HG03139 (cell line): Measurements from ENCODE around the gene SMAD2.
A peak's percentile ranks its signal among the peaks of the same experiment; 100 is the strongest.

Source experiments
- ATAC-seq: cut with Tn5 transposase; IDR thresholded peaks from one replicate; pipeline ENCODE4 v1.9.1; 2021; ENCODE audit not compliant: unreplicated experiment

The SMAD2 gene

DNA sequence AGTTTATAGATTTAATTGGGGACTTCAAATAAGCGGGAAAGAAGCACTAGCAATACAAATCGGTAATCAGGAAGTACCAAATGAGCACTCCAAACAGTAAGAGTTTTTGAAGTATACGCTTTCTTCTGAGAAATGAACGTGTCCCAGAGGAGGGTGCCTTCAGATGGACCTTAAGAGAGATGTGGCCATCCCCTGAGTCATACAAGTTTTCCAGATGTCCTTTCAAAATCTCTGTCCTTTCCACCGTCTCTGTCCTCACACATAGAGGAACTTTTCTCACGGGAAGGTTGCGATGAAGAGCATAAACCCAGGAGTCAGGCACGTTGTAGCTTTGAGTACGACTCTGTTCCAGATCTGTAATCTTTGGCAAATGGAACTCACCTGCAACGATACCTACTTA lies 1.7 kb upstream of the SMAD2 start:
- ATAC-seq, result no peak

DNA sequence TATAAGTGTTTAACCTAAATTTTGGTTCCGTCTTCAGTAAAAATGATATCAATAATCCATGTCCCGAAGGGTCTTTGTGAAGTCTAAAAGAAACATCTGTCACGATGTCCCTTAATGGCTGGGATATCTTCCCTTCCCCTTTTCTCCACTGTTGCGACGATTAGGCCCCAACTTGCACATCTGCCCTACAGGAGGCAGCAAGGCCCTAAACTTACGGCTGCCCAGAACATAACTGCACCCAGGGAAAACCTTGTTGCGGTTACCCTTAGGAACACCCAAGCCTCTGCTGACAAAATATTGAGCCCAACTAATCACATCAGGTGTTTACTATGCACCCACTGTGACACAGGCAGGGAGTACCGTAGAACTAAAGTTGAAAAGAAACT lies 1.3 kb upstream of the SMAD2 start:
- no peak for ATAC-seq

- ATAC-seq, result peak; percentile 69
These were observed 665 bp upstream of the SMAD2 start for GRCh38 chr18:47930931-47931717.

DNA sequence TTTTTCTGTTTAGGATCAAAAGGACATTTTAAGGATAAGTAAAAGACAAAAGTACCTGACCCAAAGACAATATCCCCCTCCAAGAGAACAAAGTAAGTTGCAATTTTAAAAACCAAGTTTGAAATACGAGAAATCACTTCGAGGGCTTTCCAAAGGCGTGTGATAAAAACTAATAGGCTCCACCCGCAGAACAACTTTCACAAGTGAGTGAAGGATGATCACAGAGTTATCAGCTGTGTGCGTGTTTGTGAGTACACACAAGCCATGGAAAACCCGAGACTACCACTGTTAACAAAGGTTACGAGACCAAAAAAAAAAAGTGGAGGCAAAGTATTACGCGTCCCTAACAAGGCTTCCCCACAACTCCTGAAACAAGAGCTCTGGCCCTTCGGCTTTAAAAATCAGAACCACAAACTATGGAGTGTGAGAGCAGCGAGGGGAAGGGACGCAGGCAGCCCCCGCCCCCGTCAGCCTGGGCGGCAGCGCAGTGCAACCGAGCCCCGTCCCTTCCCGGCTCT lies 719 bp downstream of the SMAD2 start:
- no peak for ATAC-seq

DNA sequence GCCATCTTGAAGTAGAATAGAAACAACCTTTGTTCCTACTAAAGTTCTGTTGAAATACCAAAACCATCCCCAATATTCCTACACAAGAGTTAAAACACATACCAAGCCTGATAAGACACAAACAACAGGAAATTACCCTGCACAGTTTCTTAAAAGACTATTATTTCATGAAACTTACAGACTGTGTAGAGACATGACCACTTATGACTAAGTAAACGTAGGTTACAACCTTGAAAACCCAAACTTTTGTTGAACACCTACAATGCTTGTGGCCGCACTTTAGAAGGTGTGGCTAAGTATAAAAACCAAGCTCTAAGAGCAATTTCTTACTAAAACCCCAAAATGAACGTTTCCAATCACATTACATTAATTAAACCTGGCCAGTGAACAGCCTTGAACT lies 2.0 kb downstream of the SMAD2 start:
- no peak for ATAC-seq

GRCh38 chr18:47926101-47926850 lies 4.2 kb downstream of the SMAD2 start:
- no peak for ATAC-seq

DNA sequence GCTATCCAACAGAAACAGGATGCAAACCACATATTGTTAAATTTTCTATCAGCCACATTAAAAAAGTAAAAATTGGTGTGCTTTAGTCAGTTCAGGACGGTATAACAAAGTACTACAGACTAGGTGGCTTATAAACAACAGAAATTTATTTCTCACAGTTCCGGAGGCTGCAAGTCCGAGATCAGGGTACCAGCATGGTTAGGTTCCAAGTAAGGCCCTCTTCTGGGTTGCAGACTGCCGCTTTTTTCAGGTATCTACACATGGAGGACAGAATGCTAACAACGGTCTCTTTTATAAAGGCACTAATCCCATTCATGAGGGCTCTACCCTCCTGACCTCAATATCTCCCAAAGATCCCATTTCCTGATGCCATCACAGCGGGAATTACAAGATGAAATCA lies 10.5 kb downstream of the SMAD2 start:
- ATAC-seq, result no peak

GRCh38 chr18:47917923-47918610 lies 12.4 kb downstream of the SMAD2 start:
- ATAC-seq, result no peak

- ATAC-seq, result no peak
These were observed 14.5 kb downstream of the SMAD2 start for GRCh38 chr18:47915930-47916329.

GRCh38 chr18:47915229-47915628 lies 15.2 kb downstream of the SMAD2 start:
- ATAC-seq, result no peak

DNA sequence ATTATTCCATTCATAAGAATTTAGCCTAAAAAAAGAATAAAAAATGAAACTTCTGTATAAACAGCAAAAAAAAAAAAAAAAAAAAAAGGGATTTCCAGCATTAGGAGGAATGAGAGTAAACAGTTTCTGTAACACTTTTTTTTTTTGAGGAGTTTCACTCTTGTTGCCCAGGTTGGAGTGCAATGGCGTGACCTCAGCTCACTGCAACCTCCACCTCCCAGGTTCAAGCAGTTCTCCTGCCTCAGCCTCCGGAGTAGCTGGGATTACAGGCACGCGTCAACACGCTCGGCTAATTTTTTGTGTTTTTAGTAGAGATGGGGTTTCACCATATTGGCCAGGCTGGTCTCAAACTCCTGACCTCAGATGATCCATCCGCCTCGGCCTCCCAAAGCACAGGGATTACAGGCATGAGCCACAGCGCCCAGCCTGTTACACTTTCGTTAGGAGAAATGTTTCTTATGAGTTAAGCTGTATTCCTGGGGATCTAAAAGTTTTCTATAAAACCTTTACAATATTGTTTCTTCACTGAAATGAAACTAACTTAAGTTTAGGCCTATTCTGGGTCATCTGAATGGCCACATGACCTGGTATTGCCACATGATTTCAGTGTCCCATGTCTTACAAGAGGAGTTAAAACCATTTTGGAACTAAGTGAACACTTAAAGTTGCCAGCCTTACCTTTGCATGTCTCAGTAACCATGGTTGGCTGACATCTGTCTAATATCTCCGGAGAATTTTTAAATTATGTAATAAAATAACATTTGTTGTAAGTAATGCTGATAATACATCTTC lies 17.5 kb downstream of the SMAD2 start:
- ATAC-seq, result no peak

DNA sequence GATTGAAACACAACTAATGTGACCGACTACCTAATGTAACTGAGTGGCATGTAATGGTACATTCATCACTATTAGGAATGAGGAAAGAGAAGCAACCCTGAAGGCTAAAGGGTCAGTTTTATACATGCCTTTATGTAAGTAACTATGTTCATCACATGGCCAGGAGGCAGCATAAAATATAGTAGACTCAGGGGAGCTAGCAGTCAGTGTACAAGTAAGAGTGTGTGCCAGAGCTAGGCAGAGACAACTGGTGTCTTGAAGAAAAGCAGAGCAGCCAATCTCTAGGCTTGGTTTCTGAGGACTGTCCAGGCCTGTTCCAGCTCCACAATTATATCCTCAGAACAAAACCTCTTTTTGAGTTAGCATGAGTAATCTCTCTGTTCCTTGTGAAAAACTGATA lies 18.1 kb downstream of the SMAD2 start:
- ATAC-seq, result no peak

DNA sequence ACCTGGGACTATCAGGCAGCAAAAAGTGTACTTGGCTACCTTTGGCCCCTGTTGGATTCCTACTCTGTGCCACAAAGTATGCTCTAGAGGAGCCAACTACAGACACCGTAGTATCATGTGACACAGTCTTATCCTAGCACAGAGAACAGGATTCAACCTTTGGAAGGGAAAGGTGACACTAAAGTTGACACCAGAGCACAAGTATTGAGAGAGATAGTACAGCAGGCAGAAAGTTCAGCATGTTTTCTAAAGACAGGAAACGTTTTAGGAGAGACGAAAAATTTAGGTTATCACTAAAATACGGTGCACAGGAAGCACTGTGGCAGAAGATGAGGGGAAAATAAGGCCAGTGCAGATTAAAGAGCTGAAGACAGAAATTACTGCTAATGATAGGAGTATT lies 18.6 kb downstream of the SMAD2 start:
- no peak for ATAC-seq

- no peak for ATAC-seq
These were observed 21.0 kb downstream of the SMAD2 start for GRCh38 chr18:47909484-47909883.

GRCh38 chr18:47908592-47908991 lies 21.9 kb downstream of the SMAD2 start:
- no peak for ATAC-seq

GRCh38 chr18:47906408-47906807 lies 24.1 kb downstream of the SMAD2 start:
- no peak for ATAC-seq

DNA sequence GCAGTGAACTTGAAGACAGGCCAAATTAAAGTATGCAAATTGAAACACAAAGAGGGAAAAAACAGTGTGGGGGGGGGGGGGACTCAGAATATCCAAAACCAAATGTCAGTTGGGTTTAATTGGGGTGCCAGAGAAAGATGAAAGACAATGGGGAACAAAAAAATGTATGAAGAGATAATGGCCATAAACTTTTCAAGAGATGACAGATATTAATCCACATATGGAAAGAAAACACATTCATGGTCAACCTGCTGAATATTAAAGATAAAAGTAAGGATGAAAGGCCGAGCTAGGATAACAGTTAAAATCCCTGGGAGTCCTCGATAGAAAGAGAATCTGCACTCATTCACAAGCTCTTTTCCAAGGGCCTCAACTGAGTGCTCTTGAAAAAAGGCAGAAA lies 26.6 kb downstream of the SMAD2 start:
- ATAC-seq, result no peak

DNA sequence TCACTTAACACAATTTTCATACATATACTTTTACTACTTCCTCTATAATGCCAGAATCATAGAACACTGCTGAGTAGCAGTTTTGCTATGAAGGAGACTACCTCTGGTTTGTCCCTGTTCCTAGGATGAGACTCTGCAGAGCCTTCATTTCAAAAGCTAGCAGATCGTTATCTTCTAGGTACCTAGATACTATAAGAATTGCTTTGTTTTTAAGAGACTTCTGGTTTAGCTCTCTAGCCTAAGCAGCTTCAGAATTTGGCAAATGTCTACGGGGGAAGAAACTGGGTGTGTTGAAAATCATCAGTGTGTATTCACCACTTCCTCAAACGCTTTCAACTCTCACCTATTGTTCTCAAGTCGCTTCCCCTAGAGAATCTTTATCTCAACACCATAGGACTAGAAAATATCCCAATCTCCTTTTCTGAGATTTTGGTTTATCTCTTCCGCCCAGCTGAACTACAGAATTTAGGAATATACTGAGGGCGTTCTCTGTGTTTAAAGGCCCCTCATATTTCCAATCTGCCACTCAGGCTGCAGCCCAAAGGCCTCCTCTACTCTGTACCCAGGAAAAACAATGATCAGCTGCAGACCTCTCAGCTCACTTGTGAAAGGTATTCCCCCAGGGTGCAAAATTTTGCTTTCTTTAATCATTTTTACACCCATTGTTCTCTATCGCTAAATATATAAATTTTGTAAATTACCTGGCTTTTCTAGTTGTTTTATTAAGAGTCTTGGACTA lies 28.7 kb downstream of the SMAD2 start:
- peak; percentile 86 for ATAC-seq

DNA sequence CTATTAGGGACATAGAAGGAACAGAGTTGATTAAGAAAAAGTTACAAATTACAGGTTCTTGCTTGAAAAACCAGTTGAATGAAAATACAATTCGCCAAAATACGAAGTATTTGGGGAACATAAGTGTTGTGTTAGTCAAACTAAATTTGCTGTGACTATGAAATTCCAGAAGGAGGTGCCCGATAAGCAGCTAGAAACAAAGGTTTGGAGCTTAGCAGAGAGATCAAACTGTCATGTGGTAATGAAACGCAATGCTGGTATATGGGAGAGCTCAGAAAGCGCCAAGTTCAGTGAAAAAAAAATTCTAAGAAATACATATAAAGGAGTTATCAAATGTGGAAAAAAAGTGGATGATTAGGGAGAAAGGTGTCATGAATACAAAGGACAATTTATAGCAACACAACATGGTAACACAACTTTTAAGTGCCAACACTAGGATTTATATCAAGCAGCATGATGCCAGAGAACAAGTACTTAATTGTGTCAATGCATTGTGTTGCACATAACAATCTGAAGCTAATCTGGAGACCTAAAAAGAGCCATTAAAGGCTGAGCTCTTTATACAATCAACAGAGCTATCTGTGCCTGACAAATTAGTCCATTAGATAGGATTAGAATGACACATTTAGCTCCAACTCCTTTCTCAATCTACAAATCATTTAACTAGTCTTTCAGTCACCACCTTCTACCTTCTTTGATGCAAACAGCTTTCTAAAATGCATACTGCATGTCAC lies 31.2 kb downstream of the SMAD2 start:
- ATAC-seq, result no peak

DNA sequence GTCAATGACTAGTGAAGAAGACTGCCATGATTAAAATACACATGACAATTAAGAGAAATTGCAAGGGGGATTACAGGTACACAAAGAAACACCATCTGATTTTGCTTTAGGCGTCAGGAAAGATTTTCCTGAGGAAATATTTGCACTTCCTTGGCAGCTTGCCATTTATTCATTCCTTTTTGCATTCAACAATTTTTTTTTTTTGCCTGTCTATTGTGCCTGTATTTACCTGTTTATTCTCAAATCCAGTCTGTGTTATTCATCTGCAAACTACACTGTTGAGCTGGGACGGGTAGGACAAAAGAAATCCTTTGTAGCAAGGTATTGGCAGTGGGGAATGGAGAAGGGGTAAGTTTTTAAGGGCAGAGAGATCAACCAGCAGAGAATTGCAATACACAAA lies 31.8 kb downstream of the SMAD2 start:
- ATAC-seq, result no peak
